HepG2 (cell line): ENCODE results near the gene PLPPR3. TPM values are rescaled to one million over a fixed set of nuclear protein-coding genes. Genes with fewer than 3 reads are reported as not detected.

Experiments used
- AKAP8 ChIP-seq: sonication (generic); formaldehyde crosslinking; IDR thresholded peaks from 2 replicates; pipeline ENCODE4 v1.5.1; 2020; ENCODE audit warnings: mild to moderate bottlenecking, missing genetic modification reagents
- HDAC6 ChIP-seq: fragments of 200-600 bp; sonication (generic); IDR thresholded peaks from 2 replicates; pipeline ENCODE4 v1.7.0; 2017; ENCODE audit warnings: mild to moderate bottlenecking, antibody characterized with exemption, low read length, low read depth
- LRRFIP1 ChIP-seq: sonication (generic); formaldehyde crosslinking; conservative IDR thresholded peaks from 2 replicates; pipeline ENCODE4 v1.4.0; 2020; ENCODE audit warnings: missing genetic modification reagents
- MYC ChIP-seq: sonication (generic); formaldehyde crosslinking; IDR thresholded peaks from 2 replicates; pipeline ENCODE4 v1.9.0; 2021; ENCODE audit warnings: missing genetic modification reagents, borderline replicate concordance
- PBX3 ChIP-seq: sonication (generic); formaldehyde crosslinking; IDR thresholded peaks from 2 replicates; pipeline ENCODE4 v1.8.1; 2023; ENCODE audit warnings: missing genetic modification reagents, inconsistent platforms, borderline replicate concordance
- SCMH1 ChIP-seq: sonication (generic); formaldehyde crosslinking; IDR thresholded peaks from 2 replicates; pipeline ENCODE4 v1.9.0; 2021; ENCODE audit warnings: missing genetic modification reagents, mild to moderate bottlenecking, borderline replicate concordance
- YY1 ChIP-seq: IDR thresholded peaks from 2 replicates; pipeline ENCODE4 v1.6.1; 2011; ENCODE audit warnings: low read length, low read depth, moderate library complexity, mild to moderate bottlenecking; ENCODE audit not compliant: insufficient read depth, insufficient replicate concordance
- ZHX2 ChIP-seq, 2 experiments: sonication (generic) in 1 of 2; formaldehyde crosslinking in 1 of 2; IDR thresholded peaks; 2 replicates each; pipeline versions ENCODE4 v1.6.1 to v1.9.0; 2014 to 2022; ENCODE audit warnings: antibody characterized with exemption in 1 of 2, borderline replicate concordance in 1 of 2, inconsistent platforms in 1 of 2, low read depth in 1 of 2, missing genetic modification reagents in 1 of 2
- ZNF136 ChIP-seq: sonication (generic); formaldehyde crosslinking; IDR thresholded peaks from 2 replicates; pipeline ENCODE4 v1.8.1; 2022; ENCODE audit warnings: low read depth, mild to moderate bottlenecking, moderate library complexity, missing genetic modification reagents
- ZNF550 ChIP-seq: sonication (generic); formaldehyde crosslinking; IDR thresholded peaks from 2 replicates; pipeline ENCODE4 v1.4.0; 2020; ENCODE audit warnings: mild to moderate bottlenecking, missing genetic modification reagents, borderline replicate concordance
- ZNF710 ChIP-seq: sonication (generic); formaldehyde crosslinking; IDR thresholded peaks from 2 replicates; pipeline ENCODE4 v1.5.0; 2020; ENCODE audit warnings: mild to moderate bottlenecking, missing genetic modification reagents, borderline replicate concordance
- ZNF777 ChIP-seq: sonication (generic); formaldehyde crosslinking; IDR thresholded peaks from 2 replicates; pipeline ENCODE4 v1.4.0; 2020; ENCODE audit warnings: missing genetic modification reagents
- polyA plus RNA-seq, 8 experiments: library from polyadenylated mRNA; depleted of rRNA in 3 of 8; stranded (reverse) in 7 of 8; unstranded in 1 of 8; fragments of >200 nt; fragmentation: Illumina TruSeq in 4 of 8; extraction: Trizol in 4 of 8; gene quantifications; 2 replicates each; pipeline versions ENCODE4 v1.2.1 to v1.2.3, GENCODE V29; 2011 to 2016; ENCODE audit warnings: low read depth in 4 of 8, missing spikeins in 1 of 8, mixed read lengths in 1 of 8; ENCODE audit not compliant: insufficient read depth in 1 of 8
- total RNA-seq, 5 experiments: library from RNA; depleted of rRNA; stranded (reverse); fragments of >200 nt; fragmentation: Illumina TruSeq; extraction: Trizol; gene quantifications; 2 replicates each; pipeline ENCODE4 v1.2.3, GENCODE V29; 2016; ENCODE audit warnings: low read depth in 1 of 5
- TF ChIP-seq, protein P1 (sequence below): sonication (generic); formaldehyde crosslinking; IDR thresholded peaks from 2 replicates; pipeline ENCODE4 v1.5.0; 2020; ENCODE audit warnings: mild to moderate bottlenecking, missing genetic modification reagents

Gene PLPPR3
- total and polyA plus RNA-seq, 2 of the 13 experiments (the other 11 are each of a cell fraction or from before 2014, with no cell fraction given): 0.07 to 0.16 TPM

DNA sequence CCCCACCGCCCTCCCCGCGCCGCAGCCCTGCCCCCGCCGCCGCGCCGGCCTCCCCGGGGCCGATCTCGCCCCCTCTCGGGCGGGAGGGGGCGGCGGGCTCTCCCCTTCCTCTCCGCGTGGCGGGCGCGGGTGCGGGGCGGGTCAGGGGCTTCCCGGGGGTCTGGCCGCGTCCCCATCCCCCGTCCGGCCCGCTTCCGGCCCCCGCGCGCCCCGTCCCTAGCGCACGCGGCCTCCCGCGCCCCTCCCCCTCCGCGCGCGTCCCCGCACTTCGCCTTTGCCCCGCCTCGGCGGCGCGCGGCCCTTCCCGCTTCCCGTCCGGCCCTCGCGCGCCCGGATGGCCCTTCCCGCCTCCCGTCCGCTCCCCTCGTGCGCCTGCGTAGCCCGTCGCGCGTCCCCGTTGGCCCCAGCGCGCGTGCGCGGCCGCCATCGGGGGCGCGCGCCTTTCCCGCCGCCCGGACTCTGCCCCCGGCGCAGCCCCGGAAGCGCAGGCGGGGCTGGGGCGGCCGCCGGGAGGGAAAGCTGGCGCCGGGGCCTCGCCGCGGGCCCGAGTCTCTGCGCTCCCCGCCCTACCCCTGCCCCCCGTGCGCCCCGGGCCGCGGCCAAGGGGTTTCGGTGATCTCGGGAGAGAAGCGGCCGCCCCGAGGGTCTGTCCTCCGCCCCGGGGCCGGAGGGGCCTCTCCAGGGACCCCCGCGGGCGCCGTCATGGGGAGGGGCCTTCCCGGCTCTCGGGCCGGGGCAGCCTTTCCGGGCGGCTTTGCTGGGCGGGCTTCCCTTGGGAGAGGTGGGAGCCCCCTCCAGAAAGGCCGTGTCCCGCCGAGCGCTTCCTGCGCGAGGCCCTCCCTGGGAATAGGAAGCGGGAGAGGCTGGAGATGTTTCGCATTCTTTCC, 24.0 kb downstream of the PLPPR3 start (continued):
- TF ChIP-seq ZHX2 (IDR thresholded peaks at IDR 0.05; ENCODE audit: low read depth) (no peak), ZHX2 (CRISPR knock-in tag; IDR thresholded peaks at IDR 0.05; ENCODE audit: borderline replicate concordance) (no peak), LRRFIP1 (CRISPR knock-in tag) (no peak), SCMH1 (CRISPR knock-in tag) (no peak), ZNF777 (CRISPR knock-in tag) (0 out of 2 replicates have a peak, but pooled peaks have one; percentile 9), AKAP8 (CRISPR knock-in tag) (no peak), ZNF136 (no peak), YY1 (peak; percentile 84), ZNF550 (no peak), HDAC6 (no peak), MYC (CRISPR knock-in tag) (peak; percentile 79), PBX3 (CRISPR knock-in tag) (no peak), ZNF710 (CRISPR knock-in tag) (no peak)
- TF ChIP-seq, protein P1, sequence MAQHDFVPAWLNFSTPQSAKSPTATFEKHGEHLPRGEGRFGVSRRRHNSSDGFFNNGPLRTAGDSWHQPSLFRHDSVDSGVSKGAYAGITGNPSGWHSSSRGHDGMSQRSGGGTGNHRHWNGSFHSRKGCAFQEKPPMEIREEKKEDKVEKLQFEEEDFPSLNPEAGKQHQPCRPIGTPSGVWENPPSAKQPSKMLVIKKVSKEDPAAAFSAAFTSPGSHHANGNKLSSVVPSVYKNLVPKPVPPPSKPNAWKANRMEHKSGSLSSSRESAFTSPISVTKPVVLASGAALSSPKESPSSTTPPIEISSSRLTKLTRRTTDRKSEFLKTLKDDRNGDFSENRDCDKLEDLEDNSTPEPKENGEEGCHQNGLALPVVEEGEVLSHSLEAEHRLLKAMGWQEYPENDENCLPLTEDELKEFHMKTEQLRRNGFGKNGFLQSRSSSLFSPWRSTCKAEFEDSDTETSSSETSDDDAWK (CRISPR knock-in tag): no peak
